Renal cortex interstitium (tissue), 11 donors: ENCODE data around the gene GRIN3A. TPM values are rescaled to one million over a fixed set of nuclear protein-coding genes. Genes with fewer than 3 reads are reported as not detected.
"Not testable (repeated sequence)": the region's sequence is repeated elsewhere in the genome, so short reads cannot be mapped to it uniquely, and the experiment has no call there.

Source experiments
- DNase-seq, 11 donors: peaks; one replicate each; pipeline ENCODE4 v3.0.0-alpha.2; 2013; ENCODE audit warnings: low read depth in 9 of 11, low spot score in 4 of 11; ENCODE audit errors: extremely low read depth in 1 of 11
- polyA plus RNA-seq, 3 donors: library from polyadenylated mRNA; unstranded; fragments of 120-200 nt; gene quantifications; one replicate each; pipeline ENCODE4 v1.2.1, GENCODE V29; 2013; ENCODE audit not compliant: insufficient read length in 3 of 3

The GRIN3A gene
- polyA plus RNA-seq, 3 donors = 1.6 to 2.8 (median 2.0) TPM

DNA sequence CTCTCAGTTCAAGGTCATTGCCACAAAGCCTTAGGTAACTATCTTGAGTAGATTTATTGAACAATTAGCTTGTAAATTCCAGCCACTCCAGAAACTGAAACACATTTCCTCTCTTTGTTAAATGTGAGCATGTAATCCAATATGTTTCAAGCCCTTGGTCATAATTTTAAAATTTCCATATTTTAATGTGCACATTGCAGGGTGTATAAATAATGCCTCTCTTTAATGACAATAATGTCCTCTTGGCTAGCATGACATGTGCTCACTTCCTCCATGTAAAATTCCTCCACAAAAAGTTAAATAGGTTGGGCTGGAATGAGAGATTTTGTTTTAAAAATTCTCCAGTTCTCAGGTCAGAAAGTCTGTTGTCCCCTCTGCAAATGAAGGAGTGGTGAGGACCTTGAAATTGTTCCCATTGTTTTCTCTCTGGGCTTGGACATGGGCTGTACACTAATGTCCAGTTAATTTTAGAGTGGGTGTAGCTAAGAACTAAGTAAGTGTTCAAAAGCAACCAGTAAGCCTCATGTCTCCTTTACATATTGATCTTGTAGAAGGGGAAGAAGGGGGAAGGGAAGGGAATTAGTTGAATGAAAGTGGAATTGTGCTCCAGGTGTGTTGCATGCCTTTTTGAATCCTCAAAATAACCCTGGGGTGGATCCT is 146.5 kb downstream of the GRIN3A start:
- no peak for DNase-seq

DNA sequence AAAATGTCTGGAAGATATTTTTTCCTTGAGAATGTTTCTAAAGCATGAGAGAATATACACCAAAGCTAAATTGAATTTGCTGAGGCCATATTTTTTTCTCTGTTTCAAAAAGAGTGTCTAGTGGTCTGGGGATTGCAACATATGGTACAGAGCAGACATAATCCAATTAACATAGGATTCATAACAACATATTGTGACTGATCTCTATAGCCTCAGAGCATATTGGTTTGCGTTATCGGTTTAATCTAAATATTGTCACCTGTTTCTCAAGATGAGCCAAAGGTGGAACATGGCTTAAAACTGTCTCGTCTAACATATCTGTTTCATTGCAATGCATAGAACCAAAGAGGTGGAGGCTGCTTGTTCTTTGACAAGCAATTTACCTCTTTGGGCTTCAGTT is 147.5 kb downstream of the GRIN3A start:
- DNase-seq = no peak

DNA sequence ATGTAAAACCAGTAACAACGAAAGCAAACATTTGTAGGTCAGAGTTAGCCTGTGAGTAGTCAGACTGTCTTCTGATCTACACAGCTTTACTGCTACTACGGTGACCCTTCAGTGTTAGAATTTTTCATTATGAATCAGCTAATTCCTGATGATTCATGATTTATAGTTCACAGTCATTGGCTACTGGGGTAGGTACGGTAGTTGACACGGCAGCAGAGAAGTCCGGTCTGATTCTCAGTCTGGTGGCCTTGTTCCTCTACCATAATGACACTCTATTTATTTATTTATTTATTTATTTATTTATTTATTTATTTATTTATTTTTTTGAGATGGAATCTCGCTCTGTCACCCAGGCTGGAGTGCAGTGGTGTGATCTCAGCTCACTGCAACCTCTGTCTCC is 148.4 kb downstream of the GRIN3A start:
- not testable (repeated sequence) for DNase-seq

DNA sequence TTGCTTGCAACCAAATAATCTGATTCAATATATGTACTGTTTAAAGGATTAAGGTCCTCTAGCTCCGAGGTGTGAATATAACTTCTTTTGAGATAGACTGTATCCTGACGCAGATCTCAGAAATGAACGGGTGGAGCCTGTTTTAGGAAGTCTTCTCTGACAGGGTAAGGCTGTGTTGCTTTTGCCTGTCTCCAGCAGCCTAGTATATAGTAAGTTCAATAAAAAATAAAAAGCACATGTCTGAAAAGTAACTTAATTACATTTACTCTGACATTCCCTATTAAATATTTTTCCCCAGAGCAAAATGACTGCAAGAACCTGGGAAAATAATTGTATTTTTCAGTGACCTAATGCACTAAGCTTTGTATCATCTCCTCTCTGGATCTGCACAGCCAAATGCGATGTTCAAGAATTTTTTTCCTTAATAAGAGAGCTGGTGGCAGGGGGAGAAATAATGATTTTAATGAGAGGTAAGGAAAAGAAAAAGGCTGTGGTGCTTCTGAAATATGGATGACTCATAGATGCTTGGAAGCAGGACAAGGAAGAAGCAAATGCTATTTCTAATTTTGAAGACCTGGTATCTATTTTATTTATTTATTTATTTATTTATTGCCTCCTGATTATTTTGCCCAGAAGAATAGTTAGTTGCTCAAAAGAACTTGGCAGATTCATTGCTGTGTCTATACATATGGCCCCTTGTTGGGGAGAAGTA is 151.0 kb downstream of the GRIN3A start:
- no peak for DNase-seq

DNA sequence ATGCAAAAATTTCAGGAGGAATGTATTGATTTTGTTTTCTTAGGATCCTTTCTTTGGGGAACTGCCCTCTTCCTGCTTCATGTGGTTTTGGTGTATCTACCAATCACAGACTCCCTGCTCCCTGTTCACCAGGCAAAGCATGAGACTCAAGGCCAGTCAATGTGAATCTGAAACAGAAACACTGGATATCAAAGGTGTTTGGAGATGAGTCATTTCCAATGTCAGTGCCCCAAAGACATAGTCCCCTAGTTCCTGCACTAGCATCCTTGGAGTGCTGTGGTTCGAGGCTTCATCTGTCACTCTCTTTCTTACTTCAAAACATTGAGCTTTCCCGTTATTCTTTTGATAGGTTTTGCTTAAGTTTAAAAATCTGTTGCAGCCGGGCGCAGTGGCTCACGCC is 151.8 kb downstream of the GRIN3A start:
- no peak for DNase-seq

DNA sequence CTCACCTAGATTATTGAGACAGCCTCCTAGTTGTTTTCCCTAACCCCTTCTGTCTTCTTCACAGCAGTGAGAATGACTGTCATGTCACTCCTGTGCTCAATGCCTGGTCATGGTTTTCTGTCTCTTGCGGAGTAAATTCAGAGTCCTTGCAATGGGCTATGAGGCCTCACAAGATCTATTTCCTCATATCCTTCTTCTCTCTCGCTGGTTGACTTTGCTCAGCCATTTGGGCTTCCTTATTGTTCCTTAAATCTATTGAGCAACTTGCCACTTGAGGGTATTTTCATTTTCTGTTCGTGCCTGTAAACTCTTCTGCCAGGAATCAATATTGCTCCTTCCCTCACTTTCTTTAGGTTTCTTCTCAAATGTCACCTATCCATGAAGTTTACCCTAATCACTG is 152.7 kb downstream of the GRIN3A start:
- no peak for DNase-seq

DNA sequence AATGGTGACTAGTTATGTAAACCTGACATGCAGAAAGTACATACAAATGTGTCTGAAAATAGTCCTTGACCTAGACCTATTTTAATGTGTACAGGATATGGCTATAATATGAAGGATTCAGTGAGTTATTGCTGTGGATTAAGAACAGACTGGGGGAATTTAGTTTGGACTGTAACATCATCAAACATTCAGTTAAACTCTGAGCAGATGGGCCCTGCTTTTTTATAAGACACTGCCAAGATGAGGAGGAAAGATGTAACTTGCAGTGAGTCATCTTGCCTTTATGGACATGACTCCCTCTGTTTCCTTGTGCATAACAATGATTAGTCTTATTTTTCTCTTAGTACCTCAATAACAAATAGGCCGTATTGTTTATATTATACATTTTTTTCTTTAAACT is 155.9 kb downstream of the GRIN3A start:
- DNase-seq = peak in 1 of 11 donors; percentile 3

DNA sequence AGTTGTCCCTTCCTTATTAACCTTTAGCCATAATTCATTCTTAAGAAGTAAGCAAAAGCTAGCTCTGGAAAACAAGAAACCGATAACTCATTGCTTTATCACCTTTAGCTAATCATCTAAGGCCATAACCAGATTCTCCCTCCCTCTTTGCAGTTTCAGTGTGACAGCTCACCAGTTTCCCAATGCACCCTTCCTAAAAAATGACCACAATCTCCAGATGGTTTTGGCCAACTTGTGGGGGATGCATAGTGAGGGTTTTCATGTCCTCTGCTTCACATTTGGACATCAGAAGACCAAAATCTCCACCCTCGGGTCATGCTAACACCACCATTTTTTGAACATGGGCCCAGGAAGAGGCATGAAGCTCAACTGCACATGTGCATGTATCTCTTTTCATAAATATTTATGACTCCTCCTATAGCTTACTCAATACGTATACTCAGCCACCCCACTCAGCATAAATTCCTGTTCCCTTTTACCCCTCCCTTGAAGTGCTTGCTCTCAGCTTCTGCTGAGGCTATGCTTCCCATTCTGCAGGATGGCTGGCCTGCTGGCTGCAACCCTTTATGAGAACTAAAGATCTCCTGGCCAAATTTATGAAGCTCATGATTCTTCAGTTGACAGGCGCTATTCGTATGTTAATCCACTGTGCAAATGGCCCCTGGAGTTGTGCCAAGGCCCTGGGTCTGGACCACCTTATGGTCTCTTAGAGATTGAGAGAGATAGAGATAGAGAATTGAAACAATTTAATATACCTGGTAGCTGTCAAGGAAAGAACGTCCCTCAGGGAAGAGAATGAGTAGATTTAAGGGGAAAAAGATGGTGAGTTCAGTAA is 158.5 kb downstream of the GRIN3A start:
- no peak for DNase-seq

DNA sequence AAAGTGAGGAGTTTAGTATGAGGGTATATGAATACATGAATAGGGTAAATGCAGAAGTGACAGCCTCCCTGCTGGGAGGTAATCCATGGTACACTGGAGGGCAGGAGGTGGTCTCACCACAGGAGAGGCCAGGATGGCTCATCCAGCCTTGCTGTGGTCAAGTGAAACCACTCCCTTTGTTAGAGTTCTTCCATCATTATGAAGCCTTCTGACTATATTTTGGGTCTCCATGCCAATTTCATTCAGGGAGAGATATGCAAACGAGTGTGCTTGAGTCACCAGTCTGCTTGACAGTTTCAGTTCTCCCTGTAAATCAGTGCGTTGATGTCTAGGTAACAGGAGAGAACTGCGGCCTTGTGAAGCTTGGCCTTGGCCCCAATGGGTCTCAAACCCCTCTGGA is 160.1 kb downstream of the GRIN3A start:
- DNase-seq = no peak

DNA sequence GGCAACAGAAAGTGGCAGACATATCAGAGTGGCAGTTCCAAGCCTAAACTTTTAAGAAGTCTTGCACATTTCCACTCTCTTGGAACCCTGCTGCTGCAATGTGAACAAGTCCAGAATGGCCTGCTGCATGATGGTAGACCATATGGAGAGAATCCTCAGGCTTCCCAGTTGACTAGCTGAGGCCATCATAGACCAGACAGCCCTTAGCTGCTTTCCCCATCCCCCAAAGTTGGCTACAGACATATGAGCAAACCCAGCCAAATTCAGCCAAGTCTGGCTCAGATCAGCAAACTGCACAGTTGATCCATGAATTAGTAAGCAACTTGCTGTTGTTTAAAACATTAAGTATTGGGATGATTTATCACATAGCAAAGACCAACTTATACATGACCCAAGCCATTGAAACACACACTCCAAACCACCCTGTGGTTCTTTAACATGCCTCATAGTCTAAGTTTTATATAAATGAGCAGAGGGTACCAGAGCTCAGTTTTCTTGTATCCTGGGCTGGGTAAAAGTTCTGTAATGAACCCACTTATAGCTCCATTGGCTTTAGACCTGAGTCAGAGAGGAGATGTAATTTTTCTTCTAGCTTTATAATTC is 163.6 kb downstream of the GRIN3A start:
- DNase-seq = no peak

DNA sequence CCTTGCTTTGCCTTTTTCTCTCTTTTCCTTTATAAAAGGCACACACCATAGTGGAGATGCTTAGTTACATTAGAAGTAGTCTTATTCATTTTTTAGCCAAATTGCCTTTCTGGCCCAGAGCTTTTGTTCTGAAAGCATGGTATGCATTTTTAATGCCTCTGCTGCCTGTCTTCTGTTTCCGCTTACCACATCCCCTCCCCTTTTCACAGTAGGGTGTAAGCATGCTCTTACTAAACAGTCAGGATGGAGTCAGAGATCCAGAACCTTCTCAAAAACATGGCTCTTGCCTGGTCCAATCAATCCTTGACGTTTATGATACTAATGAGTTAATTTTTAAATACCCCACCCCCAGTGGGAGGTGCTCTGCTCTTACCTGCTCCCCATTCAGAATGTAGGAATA is 166.1 kb downstream of the GRIN3A start:
- DNase-seq = no peak

DNA sequence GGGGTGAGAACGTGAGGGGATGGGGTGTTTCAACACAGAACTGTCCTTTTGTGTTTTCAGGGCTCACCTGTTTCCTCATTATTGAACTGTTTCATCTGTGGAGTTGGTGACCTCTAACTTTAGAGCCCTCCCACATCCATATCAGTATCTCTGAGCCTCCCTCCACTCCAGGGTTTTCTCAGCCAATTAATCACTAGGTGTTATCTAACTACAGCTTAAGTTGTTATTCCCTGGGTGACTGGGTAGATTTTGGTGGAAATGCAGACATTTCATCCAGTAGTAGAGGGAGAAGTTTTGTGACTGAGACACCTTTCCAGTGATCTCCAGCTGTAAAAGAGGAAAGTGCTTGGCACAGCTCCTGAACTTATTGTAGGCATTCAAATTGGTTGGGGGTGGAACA is 167.3 kb downstream of the GRIN3A start:
- no peak for DNase-seq

DNA sequence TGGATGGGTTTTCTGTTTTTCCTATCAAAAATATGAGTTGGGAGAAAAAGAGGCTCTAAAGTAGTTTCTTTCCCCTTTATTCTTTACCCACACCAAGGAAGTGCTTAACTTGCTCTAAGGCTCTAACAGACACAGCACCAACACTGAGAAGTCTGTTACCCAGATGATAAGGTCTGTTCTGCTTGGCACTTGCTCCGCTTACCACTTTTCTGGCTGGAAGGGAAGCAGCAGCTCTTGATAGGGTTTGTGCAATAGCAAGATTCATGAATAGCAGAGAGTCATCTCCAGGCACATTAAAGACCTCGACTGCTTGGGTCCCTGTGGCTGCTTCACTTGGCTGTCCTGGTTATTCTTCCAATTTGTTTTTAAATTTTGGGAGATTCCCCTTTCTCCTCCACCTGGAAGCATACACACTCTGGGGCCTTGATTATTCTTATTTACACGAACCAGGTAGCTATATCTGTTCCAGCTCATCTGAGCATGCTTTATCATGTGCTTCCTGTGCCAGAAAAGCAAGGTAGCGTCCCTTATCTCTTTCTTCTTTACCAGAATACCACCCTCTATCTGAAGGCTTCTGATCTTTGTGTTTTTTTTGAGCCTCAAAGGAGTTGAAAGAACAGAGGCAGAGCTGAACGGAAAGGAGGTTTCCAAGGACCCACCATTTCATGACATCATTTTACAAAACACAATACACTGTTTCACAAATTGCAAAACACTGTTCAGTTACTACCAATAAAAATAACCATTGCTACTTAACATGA is 168.5 kb downstream of the GRIN3A start:
- DNase-seq = no peak

DNA sequence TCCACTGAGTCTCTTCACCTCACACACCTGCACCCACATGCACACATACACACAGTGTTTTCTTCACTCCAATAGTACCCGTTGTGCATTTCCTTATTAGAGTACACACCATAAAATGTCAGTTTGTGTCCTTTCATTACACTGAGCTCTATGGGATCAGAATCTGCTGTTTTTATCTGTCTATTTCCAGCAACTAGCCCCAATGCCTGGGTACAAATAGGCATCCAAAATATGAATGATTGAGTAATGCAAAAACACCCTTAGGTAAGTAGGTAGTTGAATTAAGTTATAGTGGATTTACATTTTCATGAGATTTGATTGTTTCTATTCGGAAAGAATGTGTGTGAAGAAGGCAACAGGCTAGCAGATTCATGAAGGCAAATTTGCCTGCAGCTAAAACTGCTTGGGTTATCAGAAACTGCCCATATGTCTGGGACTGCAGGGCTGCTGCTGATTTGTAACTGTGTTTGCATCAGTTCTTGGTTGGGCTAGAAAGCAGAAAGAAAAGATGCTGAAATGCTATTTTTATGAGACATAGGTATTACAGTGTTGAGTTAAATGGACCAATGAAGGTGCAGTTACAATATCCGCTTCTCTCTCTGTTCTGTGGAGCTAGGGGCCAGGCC is 170.6 kb downstream of the GRIN3A start:
- DNase-seq = no peak

DNA sequence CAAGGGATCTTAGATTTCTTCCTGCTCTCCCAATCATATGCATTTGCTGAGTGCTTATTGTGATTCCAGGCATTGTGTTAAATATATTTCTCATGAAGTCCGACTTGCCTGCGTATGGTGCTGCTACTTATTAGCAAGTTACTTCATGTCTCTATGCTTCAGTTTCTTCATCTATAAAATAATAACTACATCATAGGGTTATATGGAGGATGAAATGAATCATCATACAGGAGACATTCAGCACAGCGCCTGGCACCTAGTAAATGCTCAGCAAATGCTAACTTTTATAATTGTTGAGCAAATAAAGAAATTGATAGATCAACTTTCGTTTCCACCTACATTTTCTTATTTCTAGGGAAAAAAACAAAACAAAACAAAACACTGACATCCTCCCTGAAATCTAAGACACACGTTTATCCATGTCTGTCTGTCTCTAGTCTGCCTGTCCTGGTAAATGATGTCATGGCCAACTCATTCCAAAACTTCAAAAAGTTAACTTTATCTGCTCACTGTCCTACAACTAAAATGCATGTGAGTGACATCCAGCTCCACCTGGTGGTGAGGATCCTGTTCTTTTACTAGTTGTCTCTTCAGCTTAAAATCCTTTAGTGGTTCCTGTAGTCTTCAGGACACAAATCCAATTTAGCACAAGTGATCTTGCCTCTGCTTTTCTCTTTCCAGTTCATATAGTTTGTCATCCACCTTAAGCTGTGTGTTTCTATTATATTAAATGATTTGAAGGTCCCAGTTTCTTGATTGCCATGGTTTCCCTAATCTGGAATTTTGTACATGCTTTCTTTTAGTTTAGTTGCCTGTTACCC is 171.3 kb downstream of the GRIN3A start:
- no peak for DNase-seq

DNA sequence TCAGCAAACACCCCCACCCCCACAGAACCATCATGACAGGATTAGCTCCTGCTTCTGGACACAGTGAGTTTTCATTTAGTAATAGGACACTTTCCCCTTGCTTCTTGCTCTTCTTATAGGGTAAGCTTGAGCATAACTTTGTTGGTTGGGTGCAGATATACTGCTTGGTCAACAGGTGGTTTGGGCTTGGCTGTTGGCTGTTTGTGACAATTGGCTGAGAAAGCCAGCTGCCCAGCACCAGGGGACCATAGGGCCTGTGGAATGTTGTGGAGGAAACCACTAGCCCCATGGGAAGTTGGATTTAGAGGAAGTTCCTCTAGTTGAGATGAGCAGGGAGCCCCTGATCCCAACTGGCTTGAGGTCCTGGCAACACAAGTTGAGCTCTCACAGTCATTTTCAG is 174.2 kb downstream of the GRIN3A start:
- DNase-seq = no peak

DNA sequence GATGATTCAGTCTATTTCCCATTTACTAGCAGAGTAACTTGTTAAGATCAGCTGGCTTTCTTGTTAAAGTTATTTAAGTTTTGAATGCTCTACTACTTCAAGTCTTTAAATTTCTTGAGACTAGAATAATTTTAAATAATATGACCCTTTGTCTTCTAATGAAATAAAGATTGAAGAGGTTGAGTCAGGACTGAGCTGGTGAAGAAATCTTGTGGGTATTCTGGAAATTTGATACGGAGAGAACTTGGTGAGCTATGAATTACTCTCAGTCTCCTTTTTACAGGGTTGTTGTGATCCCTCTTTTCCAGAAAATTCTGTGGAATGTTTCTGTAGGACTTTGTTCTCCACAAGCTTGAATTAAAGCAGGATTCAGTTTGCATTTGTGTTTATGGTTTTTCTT is 175.5 kb downstream of the GRIN3A start:
- DNase-seq = no peak

DNA sequence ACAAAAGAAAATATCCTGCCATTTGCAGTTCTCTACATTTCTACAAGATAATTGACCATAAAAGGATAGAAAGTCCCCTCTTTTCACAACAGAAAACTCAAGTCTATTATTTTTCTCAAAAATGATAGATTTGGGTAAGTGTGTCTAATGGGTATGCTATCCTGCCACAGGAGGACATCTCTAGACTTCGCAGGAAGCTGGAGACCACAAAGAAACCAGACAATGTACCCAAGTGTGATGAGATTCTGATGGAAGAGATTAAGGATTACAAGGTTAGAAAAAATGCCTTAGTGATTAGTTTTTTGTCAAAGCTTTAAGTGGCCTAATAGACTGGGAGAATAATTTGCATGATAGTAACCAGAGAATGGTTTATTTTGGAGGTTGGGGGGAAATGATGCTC is 176.7 kb downstream of the GRIN3A start:
- DNase-seq = no peak
